Transverse colon (tissue), 4 donors: Measurements from ENCODE around the gene SEC14L2. TPM values are rescaled to one million over a fixed set of nuclear protein-coding genes. Genes with fewer than 3 reads are reported as not detected.

ENCODE experiments used
- DNase-seq: peaks from one replicate; pipeline ENCODE4 v3.0.0-alpha.2; 2019
- H3K27ac ChIP-seq, 4 donors: fragments of 200-600 bp; sonication (generic); 2 replicates each; pipeline ENCODE4 v1.5.1; 2016 to 2018; ENCODE audit warnings: inconsistent platforms in 4 of 4
- H3K27me3 ChIP-seq: fragments of 200-600 bp; sonication (generic); 2 replicates; pipeline ENCODE4 v1.5.1; 2017; ENCODE audit warnings: inconsistent platforms
- H3K36me3 ChIP-seq, 4 donors: fragments of 200-600 bp; sonication (generic); 2 replicates each; pipeline ENCODE4 v1.5.1; 2017 to 2019; ENCODE audit warnings: inconsistent platforms in 4 of 4
- H3K4me1 ChIP-seq, 4 donors: fragments of 200-600 bp; sonication (generic); 2 replicates each; pipeline ENCODE4 v1.5.1; 2017 to 2020; ENCODE audit warnings: inconsistent platforms in 4 of 4
- H3K4me3 ChIP-seq, 4 donors: fragments of 200-600 bp; sonication (generic); 1 replicate in 1 of 4; 2 replicates in 3 of 4; pipeline versions ENCODE4 v1.5.1 to v1.6.1; 2017 to 2019; ENCODE audit warnings: inconsistent platforms in 4 of 4
- H3K9me3 ChIP-seq, 2 donors: fragments of 200-600 bp; sonication (generic); 2 replicates each; pipeline ENCODE4 v1.5.1; 2017 to 2019; ENCODE audit warnings: inconsistent platforms in 2 of 2
- EP300 ChIP-seq: sonication (generic); formaldehyde crosslinking; IDR thresholded peaks from one replicate; pipeline ENCODE4 v1.6.1; 2017; ENCODE audit warnings: antibody characterized with exemption, low read depth
- POLR2A ChIP-seq: fragments of 450-650 bp; IDR thresholded peaks from one replicate; pipeline ENCODE4 v1.6.1; 2016; ENCODE audit warnings: antibody characterized with exemption, mild to moderate bottlenecking, moderate library complexity
- POLR2AphosphoS5 ChIP-seq, 3 donors: sonication (generic); formaldehyde crosslinking; IDR thresholded peaks; one replicate each; pipeline ENCODE4 v1.6.1; 2016; ENCODE audit warnings: antibody characterized with exemption in 3 of 3
- WGBS, 2 donors: methylation state at CpG; one replicate each; pipeline ENCODE4 v1.1.5; 2018; ENCODE audit warnings: low coverage in 1 of 2; 5-methylcytosine and 5-hydroxymethylcytosine counted together
- in situ Hi-C, 4 donors: fragments of 200-750 bp; cut with MboI; loops; one replicate each; pipeline versions ENCODE4 v1.15.0 to v1.15.1; 2017; ENCODE audit warnings: low sequenced_read_pairs in 3 of 4, low pct_ligation_motif_present in 1 of 4, low pct_unique_long_range_greater_than_20kb in 1 of 4
- intact Hi-C: fragments of 100-400 bp; cut with DNase I; formaldehyde crosslinking; loops from one replicate; pipeline ENCODE4 v1.15.1; 2023; ENCODE audit warnings: low total_unique reads
- total RNA-seq, 4 donors: library from RNA; depleted of rRNA; stranded (reverse); fragments of >200 nt; gene quantifications; one replicate each; pipeline ENCODE4 v1.1.0, GENCODE V29; 2016
- TF ChIP-seq, protein P1 (sequence below), 5 experiments: fragments of 200-600 bp in 3 of 5; fragments of 450-650 bp in 2 of 5; sonication (generic) in 3 of 5; IDR thresholded peaks; 1 replicate in 2 of 5; 2 replicates in 3 of 5; pipeline ENCODE4 v1.5.1; 2016 to 2017; ENCODE audit warnings: antibody characterized with exemption in 5 of 5, inconsistent platforms in 3 of 5, mild to moderate bottlenecking in 2 of 5, moderate library complexity in 1 of 5

SEC14L2 gene
- total RNA-seq, 4 donors from 2014 or later = 2.2 to 5.5 (median 4.5) TPM; not detected in 1

DNA sequence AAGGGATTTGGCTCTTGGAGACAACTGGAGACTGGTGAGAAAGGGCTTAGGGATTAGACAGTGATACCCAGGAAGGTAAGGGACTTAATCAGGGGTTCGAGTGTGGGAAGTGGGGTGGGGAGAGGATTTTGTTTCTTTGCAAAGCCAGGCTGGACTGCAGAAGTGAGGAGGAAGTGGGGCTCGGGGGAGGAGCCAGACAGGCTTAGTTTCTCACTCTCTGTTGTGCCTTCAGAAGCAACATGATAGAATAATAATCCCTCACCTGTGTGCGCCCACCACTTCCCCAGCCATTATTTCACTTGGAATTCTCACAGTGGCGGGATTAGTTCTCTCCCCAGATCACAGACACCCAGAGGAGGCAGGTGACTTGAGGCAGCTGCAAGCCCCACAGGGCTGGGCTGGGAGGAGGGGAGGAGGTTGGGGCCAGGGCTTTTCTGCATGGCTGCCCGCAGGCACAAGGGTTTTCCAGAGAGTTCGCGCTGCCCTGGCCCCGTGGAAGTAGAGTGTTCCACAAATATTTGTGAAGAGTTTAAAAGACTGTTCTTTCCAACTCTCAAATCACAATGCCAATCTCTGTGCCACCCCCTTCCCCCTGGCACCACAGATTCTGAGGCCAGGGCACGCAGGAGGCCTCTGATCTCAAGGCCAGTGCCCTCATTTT is 4.0 kb upstream of the SEC14L2 start:
- intact Hi-C loops = no loop called here
- TF ChIP-seq POLR2A (no peak), POLR2AphosphoS5 (IDR thresholded peaks at IDR 0.05) (no peak), EP300 (no peak)
- TF ChIP-seq, protein P1, sequence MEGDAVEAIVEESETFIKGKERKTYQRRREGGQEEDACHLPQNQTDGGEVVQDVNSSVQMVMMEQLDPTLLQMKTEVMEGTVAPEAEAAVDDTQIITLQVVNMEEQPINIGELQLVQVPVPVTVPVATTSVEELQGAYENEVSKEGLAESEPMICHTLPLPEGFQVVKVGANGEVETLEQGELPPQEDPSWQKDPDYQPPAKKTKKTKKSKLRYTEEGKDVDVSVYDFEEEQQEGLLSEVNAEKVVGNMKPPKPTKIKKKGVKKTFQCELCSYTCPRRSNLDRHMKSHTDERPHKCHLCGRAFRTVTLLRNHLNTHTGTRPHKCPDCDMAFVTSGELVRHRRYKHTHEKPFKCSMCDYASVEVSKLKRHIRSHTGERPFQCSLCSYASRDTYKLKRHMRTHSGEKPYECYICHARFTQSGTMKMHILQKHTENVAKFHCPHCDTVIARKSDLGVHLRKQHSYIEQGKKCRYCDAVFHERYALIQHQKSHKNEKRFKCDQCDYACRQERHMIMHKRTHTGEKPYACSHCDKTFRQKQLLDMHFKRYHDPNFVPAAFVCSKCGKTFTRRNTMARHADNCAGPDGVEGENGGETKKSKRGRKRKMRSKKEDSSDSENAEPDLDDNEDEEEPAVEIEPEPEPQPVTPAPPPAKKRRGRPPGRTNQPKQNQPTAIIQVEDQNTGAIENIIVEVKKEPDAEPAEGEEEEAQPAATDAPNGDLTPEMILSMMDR (IDR thresholded peaks at IDR 0.05) = no peak
- no peak for DNase-seq
- no peak overlapping the region for H3K4me3 ChIP-seq
- no peaks in the 10 kb centered on the region for H3K36me3 ChIP-seq
- peaks cover 9% of the 10 kb centered on the region for H3K27me3 ChIP-seq
- H3K27ac ChIP-seq = no peak overlapping the region
- peaks cover 3 to 16% (median 15%) of the 10 kb centered on the region in 4 donors for H3K4me1 ChIP-seq
- no peaks in the 10 kb centered on the region for H3K9me3 ChIP-seq
- 75% methylated on average over 9 of the region's 9 CpGs; no CpG with 5 or more reads in 1 of the 2 donors for WGBS, 2 donors
- in situ Hi-C loops = loop anchor here (5.0 to 25.0 kb wide), 5 partner anchors 90 to 280 kb away; partner anchors contain the start of genes CASTOR1 (in 1 of the 4) and OSM (in 1 of the 4)

DNA sequence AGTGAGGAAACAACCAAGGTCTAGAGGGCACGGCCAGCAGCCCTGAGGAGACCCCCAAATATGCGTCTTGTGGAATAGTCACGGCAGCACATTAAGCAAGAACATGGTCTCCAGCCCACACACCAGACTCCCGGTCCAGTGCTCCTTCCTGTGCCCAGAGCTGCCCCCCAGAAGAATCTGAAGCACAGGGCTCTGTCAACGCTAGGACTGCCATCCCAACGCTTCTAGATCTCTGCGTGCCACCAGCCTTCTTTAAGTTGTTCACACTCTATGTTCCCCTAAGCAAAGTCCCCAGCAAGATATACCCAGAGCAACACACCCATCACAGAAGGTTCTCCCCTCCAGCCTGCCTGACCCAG is 3.5 kb upstream of the SEC14L2 start:
- WGBS, 2 donors = 76% methylated on average over 7 of the region's 7 CpGs; no CpG with 5 or more reads in 1 of the 2 donors
- TF ChIP-seq POLR2A = no peak
- TF ChIP-seq, protein P1 (IDR thresholded peaks at IDR 0.05) = no peak
- no peak for TF ChIP-seq EP300
- TF ChIP-seq POLR2AphosphoS5 (IDR thresholded peaks at IDR 0.05) = no peak

DNA sequence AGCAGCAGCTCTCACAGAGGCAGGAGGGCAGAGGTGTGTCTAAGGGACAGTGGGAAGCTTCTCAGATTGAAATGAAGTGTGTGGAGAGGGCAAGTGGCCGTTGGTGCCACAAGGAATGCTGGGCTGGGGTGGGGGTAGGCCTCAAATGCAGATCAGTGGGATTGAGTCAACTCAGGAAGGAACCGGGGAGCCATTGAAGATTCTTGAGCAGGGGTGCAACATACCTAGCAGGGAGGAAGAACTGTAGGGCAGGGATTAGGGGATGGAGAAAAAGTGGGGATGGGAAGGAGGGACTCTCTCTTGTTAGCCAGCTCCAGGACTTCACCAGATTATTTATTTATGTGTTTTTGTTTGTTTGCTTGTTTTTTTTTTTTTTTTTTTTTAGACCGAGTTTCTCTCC is 2.9 kb upstream of the SEC14L2 start:
- in situ Hi-C loops (loop anchor here (5.0 to 25.0 kb wide), 5 partner anchors 88 to 282 kb away; partner anchors contain the start of genes CASTOR1 (in 1 of the 4) and OSM (in 1 of the 4)), intact Hi-C loops (no loop called here)
- Histone ChIP-seq H3K9me3 (no peaks in the 10 kb centered on the region), H3K27ac (no peak overlapping the region), H3K4me1 (peaks cover 3 to 24% (median 17%) of the 10 kb centered on the region in 4 donors), H3K27me3 (peaks cover 16% of the 10 kb centered on the region), H3K36me3 (no peaks in the 10 kb centered on the region), H3K4me3 (no peak overlapping the region)
- TF ChIP-seq, protein P1 (IDR thresholded peaks at IDR 0.05) = no peak
- TF ChIP-seq POLR2AphosphoS5 (IDR thresholded peaks at IDR 0.05) (no peak), EP300 (no peak), POLR2A (no peak)
- WGBS, 2 donors = 40 to 80% methylated on average over 1 to 3 of the region's 3 CpGs
- no peak for DNase-seq

More for the DNA sequence above, 3.5 kb upstream of the SEC14L2 start:
- peaks cover 14% of the 10 kb centered on the region for H3K27me3 ChIP-seq
- no peak overlapping the region for H3K4me3 ChIP-seq
- intact Hi-C loops (no loop called here), in situ Hi-C loops (loop anchor here (5.0 to 25.0 kb wide), 5 partner anchors 89 to 281 kb away; partner anchors contain the start of genes CASTOR1 (in 1 of the 4) and OSM (in 1 of the 4))
- no peaks in the 10 kb centered on the region for H3K36me3 ChIP-seq
- H3K27ac ChIP-seq = no peak overlapping the region
- peaks cover 3 to 20% (median 17%) of the 10 kb centered on the region in 4 donors for H3K4me1 ChIP-seq
- no peaks in the 10 kb centered on the region for H3K9me3 ChIP-seq
- no peak for DNase-seq
